Sciatic nerve (tissue), 2 donors: ENCODE measurements around the gene CLIC1. TPM values are rescaled to one million over a fixed set of nuclear protein-coding genes. Genes with fewer than 3 reads are reported as not detected.

Experiments used
- ATAC-seq: fragments of 200-7000 bp; cut with Tn5 transposase; one replicate; pipeline ENCODE4 v1.9.1; 2020; ENCODE audit warnings: mild to moderate bottlenecking, moderate library complexity
- DNase-seq: peaks from one replicate; pipeline ENCODE4 v3.0.0-alpha.2; 2020; ENCODE audit warnings: low spot score
- intact Hi-C: fragments of 100-400 bp; cut with DNase I; formaldehyde crosslinking; loops from one replicate; pipeline ENCODE4 v1.14.2; 2022
- total RNA-seq: library from RNA; stranded (reverse); fragmentation: NEBNext Ultra II Directional; extraction: Animal tissue kit (Norgen Biotek cat#: 25700); gene quantifications from one replicate; pipeline ENCODE4 v1.2.1, GENCODE V29; 2021
- donor health status: DM: no; HTN: no; CAD: no.
- donor health status: DM: no; HTN: no; CAD: no.

Gene CLIC1
- total RNA-seq, 1 donor from 2014 or later: 239 TPM

DNA sequence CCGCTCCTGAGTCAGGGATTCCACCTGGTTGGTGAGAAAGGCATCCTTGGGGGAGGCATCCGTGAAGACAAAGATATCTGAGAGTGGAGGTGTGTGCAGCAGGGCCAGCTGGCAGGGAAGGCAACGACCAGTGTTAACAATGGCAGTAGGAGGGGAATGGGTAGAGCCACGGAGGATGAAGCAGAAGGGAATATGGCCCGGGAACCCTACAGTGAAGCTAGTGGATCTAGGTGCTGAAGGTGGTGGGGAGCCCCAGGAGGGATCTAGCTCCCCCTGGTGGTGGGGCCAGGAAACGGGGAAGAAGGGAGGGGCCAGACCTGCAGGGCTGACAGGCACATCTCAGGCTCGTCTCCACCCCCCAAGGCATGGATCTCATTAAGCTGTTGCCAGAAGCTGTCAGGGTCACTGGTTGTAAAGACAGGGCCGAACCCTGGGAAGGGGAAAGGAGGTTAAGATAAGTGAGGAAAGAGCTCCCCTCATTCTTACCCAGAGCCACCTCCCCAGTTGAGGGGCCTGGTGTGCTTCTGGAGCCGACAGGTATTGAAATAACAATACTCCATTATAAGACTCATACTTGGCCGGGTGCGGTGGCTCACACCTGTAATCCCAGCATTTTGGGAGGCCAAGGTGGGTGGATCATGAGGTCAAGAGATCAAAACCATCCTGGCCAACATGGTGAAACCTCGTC lies 33.5 kb upstream of the CLIC1 start:
- DNase-seq: no peak
- intact Hi-C loops: no loop called here
- ATAC-seq: peak; percentile 58

- intact Hi-C loops: no loop called here
- ATAC-seq (peak; percentile 25), DNase-seq (no peak)
Measured at GRCh38 chr6:31768363-31769257, 32.3 kb upstream of the CLIC1 start.

- ATAC-seq (no peak), DNase-seq (no peak)
- intact Hi-C loops: no loop called here
Measured at GRCh38 chr6:31767096-31767645, 30.8 kb upstream of the CLIC1 start.

- DNase-seq (no peak), ATAC-seq (peak; percentile 50)
- intact Hi-C loops: no loop called here
Measured at GRCh38 chr6:31765910-31766794, 29.8 kb upstream of the CLIC1 start.

GRCh38 chr6:31765559-31765909 lies 29.2 kb upstream of the CLIC1 start:
- ATAC-seq: no peak
- no peak for DNase-seq
- intact Hi-C loops: no loop called here

- intact Hi-C loops: no loop called here
- ATAC-seq (no peak), DNase-seq (no peak)
Measured at GRCh38 chr6:31764198-31764597, 27.9 kb upstream of the CLIC1 start.

DNA sequence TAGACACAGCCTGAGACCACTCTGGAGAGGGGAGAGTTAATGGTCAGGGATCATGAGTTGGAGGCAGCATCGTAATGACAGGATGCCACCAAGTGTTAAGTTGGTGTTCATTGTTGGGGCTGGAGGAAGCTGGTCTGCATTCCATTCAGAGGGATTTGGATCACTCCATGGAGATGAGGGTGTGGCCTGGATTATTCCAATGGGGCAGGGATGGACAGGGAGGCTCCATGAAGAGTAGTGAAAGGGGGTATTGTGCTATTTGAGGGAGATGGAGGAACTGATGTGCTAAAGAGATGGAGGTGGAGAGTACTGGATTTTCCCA lies 27.2 kb upstream of the CLIC1 start:
- intact Hi-C loops: no loop called here
- peak; percentile 79 for ATAC-seq
- no peak for DNase-seq

- peak; percentile 37 for ATAC-seq
- intact Hi-C loops: no loop called here
- DNase-seq: no peak
Measured at GRCh38 chr6:31762878-31763618, 26.7 kb upstream of the CLIC1 start.

GRCh38 chr6:31762356-31762755 lies 26.0 kb upstream of the CLIC1 start, which contains the start of gene SAPCD1:
SAPCD1 (plus strand) TSS chr6:31762656; CDS start chr6:31763055, 399 bp downstream.
- intact Hi-C loops: no loop called here
- no peak for ATAC-seq
- no peak for DNase-seq

DNA sequence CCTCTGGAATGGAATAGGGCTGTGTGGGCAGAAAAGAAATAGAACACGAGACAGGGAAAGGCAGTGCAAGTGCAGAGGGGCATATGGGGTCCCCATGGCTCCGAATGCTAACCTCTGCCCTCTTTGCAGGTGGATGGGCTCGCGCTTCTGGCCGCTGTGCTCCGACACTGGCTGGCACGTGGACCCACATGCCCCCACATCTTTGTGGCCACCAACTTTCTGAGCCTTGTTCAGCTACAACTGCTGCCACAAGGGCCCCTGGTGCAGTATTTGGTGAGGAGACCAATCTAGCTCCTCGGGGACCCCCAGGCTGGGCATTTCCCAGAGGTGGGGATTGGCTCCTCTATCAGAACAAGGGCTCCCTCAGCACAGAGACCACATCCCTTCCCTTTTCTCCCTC lies 25.0 kb upstream of the CLIC1 start:
- intact Hi-C loops: no loop called here
- no peak for DNase-seq
- ATAC-seq: no peak

DNA sequence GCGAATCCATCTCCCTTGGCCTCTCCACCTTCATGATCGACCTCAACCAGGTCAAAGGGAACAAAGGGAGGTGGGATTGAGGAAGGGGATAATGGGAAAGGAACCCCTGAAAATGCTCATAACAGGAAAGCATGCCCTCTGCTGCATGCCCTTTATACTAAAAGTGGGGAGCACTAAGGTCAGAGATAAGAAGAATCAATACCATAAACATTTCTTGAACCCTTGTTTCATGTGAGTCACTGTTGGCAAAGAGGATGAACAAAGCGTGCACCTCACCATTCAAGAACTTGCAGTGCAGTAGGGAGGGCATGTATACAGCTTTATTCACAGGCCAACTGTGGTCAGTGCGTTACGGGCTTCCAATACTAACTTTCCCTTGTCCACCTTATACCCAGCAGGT lies 24.5 kb upstream of the CLIC1 start:
- intact Hi-C loops: no loop called here
- DNase-seq (no peak), ATAC-seq (no peak)

GRCh38 chr6:31758281-31758680 lies 22.0 kb upstream of the CLIC1 start:
- DNase-seq (no peak), ATAC-seq (no peak)
- intact Hi-C loops: no loop called here

DNA sequence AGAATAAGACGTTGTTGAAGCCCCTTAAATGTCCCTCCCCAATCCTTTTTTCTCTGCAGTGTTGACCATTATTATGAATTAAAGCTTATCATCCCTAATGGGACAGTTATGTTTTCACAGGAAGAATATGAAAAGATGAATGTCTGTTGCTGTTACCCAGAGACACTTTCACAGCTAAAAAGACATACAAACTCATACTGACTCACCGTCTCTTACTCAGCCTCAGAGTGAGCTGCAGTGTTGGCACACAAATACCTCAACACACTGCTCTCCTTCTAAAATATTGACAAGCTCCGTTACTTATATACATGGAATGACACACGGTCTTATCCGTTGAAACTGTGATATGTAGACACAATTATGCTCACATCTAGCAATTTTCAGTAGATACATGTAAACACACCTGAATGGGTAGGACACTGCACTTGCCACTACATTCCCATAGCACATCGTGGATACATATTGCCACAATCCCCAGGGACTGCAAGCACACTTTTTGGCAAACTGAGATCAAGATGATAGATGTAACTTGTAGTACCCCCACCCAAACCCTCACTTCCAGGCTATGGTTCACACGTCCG lies 16.5 kb upstream of the CLIC1 start:
- ATAC-seq (no peak), DNase-seq (no peak)
- intact Hi-C loops: no loop called here

DNA sequence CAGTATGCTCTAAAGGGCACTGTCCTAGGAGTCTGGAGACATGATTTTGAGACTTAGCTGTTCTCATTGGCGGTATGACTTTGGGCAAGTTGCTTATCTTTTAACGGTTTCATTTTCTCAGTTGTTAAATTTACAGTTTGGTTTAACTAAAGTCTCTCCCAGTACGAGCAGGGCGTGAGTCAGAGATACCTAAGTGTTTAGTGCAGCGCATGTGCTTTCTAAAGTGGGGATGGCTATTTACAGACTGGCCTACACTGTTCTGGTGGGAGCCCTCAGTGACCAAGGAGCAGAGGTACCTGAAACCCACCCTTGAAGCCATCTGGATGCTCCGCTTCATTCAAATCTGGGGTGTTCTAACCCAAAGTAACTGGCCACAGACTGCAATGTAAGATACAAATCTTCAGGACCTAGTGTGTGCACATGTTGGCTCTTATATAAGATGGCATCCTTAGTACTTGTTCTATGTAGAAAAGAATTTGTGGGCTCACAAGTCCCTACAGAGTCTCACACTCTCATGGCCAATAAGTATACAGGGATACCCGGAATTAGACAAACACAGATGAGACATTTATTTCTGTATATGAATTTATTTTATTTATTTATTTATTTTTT lies 14.2 kb upstream of the CLIC1 start:
- DNase-seq: no peak
- intact Hi-C loops: no loop called here
- ATAC-seq: no peak

- ATAC-seq (no peak), DNase-seq (no peak)
- intact Hi-C loops: no loop called here
Measured at GRCh38 chr6:31749301-31750036, 13.1 kb upstream of the CLIC1 start.

DNA sequence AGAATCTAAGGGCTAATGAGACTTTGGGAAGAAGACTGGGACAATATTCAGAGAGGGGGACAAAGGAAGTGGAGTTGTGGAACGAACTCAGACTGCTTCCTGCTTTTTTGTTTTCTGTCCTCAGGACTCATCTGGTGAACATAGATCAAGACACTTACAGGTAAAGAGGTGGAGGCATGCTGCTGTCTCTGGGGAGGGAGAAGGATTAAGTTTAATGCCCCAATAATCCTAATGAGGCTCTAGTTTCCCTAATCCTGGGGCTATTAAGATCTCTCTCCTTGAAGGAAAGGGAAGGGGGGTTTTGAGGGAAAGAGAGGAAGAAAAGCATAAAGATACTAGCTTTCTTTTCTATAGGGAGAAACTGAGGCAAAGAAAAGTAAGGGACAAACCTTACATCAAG lies 8.1 kb upstream of the CLIC1 start:
- intact Hi-C loops: no loop called here
- no peak for ATAC-seq
- no peak for DNase-seq

DNA sequence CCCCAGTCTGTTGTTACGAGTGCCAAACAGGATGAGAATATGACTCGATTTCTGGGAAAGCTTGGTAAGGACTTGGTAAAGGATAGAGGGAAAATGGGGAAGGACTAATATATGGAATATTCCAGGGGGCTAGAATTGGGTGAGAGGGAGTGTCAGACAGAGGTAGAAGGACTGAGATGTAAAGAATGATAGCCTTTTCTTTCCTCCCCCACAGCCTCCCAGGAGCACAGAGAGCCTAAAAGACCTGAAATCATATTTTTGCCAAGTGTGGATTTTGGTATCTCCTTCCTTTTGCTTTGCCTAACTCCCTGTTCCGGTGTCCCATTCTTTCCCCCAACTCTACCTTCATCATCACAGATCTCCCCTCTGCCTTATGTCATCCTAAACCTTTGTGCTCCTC lies 6.6 kb upstream of the CLIC1 start:
- DNase-seq (no peak), ATAC-seq (no peak)
- intact Hi-C loops: no loop called here
